GM21423 (cell line): ENCODE measurements around the gene MSH5.
"Not testable (repeated sequence)": the region's sequence is repeated elsewhere in the genome, so short reads cannot be mapped to it uniquely, and the experiment has no call there.

Source experiments
- ATAC-seq: cut with Tn5 transposase; IDR thresholded peaks from one replicate; pipeline ENCODE4 v1.9.1; 2021; ENCODE audit warnings: mild to moderate bottlenecking, moderate library complexity; ENCODE audit not compliant: unreplicated experiment

The MSH5 gene

DNA sequence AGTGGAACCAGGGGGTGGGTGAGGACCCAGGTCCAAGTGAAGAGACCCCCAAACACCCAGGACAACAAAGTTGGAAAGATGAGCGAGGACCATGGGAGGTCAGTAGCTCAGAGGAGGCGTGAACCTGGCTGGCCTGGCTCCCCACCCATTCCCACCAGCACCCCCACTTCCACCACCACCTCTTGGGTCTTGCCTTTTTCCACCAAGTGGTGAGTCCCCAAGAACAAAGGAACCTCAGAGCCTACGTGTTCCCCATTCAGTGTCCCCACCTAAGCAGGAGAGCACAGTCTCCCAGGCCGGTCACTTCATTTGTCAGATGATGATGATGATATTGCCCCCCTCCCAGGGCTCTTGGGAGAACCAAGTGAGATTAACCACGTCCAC, 37.9 kb downstream of the MSH5 start:
- ATAC-seq: no peak

DNA sequence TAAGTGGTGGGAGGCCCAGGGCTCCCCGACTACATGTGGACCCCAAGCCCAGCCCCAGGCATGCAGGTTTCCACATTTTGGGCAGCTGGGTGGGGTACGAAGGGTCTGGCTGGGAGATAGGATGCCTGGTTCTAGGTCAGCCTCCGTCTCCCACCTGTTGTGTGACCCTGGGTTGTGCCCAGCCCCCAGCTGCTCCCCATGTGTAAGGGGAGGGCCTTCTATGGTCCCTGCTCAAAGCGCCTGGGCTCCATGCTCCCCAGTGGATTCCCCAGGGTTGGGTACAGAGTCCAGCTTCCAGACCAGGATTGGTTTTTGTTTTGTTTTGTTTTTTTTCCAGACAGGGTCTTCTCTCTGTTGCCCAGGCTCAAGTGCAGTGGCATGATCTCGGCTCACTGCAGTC, 38.4 kb downstream of the MSH5 start:
- no peak for ATAC-seq

DNA sequence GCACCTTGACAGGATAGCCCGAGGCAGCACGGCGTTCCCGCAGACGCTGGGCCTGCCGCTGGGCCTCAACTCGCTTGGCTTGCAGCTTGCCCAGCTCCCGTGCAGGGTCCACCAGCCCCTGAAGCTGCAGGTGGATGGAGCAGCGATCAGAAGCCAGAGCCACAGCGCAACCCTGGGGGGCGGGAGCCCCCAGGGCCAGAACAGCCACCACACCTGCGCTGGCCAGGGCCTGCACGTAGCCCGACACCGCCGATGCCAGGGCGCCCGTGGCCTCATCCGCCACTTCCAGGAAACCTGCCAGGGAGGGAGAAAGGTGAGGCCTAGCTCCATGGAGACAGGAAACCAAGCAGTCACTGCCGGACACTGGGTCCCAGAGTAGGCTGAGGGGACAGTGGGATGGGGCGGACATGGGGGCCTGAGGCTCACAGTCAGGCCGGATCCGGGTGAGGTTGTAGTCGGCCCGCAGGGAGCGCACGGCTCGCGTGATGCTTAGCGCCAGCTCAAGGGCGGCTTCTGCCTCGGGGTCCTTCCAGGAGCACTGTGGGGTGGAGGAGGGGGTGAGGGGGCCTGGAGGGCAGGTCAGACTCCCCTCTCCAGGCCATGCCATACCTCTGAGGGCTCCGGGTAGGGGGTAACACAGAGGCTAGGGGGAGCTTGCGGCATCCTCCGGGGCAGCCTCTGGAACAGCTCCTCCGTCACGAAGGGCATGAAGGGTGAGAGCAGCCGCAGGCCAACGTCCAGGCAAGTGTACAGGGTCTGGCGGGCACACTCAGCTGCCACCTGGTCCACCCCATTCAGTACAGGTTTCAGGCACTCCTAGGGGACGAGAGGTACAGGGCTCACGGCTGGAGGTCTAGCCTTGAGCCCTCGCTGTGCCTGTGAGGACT, 39.4 kb downstream of the MSH5 start:
- no peak for ATAC-seq

DNA sequence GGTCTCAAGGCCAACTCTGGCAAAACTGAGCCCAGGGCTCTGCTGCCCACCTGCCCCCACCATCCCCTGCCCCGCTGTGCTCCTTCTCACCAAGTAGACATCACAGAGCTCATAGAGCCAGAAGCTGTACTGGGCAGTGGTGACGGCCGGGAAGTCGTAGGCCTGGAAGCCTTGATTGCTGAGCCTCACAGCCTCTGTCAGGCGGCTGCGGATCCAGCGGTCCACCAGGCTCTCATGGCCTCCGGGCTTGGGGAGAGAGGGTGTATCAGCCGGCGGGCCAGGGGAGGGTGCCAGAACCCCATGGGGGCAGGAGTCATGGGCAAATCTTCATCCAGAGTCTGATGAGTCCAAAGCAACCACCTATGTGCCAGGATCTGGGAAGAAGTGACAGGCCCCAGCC, 40.1 kb downstream of the MSH5 start:
- no peak for ATAC-seq

DNA sequence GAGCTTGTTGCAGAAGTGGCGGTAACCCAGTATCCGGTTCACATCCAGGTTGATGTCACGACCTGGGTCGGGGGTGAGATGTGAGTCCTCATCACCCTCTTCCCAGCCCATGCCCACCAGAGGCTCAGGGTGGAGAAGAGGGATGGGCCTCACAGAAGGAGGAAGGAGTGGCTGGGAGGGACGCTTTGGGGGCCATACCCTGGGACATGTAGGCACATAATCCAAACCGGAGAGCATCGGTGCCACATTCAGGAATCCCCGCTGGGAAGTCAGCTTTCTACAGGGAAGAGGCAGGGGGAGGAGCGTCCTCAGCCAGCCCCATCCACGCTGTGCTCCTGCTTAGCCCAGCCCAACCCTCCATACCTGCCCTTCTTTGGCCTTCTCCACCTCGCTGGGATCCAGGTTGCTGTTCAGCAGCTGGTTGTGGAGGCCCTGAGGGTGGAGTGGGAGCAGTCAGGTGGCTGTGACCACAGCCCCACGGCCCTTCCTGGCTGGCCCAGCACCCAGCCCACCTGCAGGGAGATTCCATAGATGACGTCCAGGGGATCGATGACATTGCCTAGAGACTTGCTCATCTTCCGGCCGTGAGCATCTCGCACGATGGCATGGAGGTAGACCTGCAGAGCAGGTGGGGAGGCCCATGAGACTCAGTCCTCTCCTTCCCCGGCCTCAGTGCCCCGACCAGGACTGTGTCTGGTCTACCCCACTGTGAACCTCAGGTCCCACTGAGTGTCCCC, 40.9 kb downstream of the MSH5 start:
- no peak for ATAC-seq

DNA sequence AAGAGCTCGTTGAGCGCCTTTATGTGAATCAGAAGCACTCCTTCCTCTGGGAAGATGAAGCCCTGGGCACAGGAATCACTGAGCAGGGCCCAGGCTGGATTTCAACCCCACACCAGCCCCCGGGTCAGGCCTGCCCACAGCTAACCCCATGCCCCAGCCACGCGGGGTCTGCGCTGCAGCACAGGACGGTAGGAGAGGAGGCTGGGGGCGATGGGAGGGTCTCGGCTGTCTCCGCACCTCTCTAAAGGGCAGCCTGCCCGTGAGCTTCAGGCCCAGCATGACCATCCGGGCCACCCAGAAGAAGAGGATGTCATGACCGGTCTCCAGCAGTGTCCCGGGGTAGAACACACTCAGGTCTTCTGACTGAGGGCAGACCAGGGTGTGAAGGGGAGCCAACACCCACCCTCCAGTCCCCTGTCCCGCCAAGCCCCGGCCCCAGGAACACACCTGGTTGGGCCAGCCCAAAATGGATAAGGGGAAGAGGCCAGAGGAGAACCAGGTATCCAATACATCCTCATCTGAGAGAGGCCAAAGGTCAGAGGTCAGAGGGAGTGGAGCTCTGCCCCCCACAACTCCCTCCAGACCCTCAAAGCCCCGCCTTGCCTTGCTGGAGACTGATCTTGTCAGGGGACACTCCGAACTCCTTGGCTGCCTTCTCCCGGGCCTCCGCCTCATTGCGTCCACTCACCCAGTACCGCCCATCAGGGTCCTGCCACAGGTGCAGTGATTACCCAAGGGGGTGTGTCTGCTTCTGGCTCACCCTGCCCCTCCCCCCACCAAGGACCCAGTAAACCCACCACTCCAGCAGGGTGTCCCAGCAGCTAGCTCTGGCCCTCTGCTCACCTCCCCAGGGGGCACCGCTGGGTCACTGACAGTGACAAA, 41.7 kb downstream of the MSH5 start:
- ATAC-seq: no peak

DNA sequence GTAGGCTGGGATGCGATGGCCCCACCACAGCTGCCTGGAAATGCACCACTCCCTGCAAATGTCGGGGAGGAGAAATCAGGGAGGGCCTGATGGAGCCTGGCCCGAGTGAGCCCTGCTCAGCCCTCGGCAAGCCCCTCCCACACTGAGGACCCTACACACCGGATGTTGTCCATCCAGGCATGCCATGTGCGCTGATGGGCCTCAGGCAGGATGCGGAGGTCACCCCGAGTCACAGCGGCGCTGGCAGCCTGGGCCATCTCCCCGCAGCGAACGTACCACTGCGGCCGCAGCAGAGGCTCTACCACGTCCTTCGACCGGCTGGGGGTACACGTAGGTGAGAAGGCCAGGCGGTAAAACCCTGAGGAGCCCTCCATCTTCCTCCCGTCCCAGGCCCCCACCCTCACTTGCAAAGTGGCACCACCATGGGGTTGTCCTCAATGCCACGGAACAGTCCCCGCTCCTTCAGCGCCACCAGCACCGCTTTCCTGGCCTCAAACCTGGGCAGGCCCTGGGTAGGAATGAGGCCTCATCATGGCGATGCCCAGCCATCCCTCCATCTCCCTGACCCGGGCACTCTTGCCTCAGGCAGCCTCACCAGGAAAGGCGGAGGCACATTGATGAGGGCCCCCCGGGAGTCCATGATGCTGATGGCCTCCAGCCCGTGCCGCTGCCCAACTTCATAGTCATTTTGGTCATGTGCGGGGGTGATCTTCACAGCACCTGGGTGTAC, 42.5 kb downstream of the MSH5 start:
- ATAC-seq: no peak

DNA sequence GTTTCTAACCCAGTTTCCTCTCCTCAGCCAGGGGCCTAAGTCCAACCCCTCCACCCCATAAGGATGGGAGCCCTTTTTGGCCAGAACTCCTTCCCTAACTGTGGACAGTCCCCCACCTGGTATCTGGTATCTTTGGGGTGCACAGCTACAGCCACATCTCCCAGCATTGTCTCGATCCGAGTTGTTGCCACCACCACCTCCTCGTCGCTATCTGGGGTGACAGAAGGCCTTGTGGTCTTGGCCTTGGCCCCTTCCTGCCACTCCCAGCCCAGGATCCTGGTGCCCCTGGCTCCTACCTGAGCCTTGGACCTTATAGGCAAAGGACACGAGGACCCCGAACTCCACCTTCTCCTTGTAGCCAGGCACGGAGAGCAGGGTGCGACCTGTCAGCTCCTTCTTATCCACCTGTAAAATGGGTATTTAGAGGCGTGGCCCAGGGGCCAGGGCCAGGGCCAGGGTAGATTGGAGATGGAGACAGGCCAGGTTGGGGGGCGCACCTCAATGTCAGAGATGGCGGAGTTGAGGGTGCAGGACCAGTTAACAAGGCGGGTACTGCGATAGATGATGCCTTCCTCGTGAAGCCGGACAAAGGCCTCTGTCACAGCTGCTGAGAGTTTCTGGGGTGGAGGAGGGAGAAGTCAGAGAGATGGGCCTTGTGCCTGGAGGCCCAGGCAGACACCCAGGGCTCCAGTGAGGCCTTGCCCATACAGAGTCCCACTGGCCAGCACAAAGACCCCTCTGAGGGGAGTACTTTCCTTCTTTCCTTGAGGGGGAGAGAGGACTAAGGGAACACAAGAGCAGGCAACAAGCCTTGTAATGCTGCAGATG, 44.5 kb downstream of the MSH5 start:
- no peak for ATAC-seq

DNA sequence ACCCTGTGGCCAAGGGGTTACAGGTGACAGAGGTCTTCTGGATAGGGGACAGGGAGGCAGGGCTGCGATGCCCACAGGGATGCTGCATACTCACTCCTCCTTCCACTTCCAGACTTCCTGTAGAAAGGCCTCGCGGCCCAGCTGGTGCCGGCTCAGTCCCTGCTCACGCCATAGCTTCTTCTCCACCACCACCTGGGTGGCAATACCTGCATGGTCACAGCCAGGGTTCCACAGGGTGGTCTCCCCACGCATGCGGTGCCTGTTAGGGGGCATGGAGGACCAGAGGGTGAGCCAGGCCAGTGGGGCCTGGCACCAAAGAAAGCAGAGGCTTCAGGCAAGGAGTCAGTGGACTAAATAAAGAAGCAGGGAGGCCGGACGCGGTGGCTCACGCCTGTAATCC, 45.7 kb downstream of the MSH5 start:
- no peak for ATAC-seq

DNA sequence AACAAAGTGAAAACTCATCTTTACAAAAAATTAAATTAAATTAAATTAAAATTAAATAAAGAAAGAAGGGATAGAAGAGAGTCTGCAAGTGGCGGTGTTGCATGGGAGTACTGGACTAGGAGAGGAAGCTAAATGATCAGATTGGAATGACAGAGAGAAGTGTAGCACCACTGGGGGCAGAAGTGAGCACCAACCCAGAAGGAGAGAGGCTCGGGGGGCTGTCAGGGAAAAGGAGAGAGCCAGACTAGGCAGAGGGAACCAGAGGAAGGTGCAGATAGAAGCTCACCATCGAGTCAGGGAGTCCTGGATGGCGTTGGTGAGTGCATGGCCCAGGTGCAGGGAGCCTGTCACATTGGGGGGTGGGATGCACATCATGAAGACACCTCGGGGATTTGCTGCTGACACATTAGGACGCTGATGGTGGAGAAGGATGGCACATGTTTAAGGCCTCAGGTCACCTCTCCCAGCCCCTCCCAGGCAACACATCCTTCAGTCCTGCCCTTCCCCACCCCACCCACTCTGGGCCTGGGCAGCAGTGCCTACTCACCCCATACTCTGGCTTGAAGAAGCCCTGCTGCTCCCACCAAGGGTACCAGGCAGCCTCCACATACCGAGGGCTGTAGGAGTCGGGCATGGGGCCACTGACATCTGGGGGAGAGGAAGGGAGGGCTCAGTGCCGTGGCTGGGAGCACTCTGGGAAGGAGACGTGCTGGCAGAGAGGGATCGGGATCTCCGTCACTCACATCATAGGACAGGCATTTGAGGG, 51.7 kb downstream of the MSH5 start:
- no peak for ATAC-seq

DNA sequence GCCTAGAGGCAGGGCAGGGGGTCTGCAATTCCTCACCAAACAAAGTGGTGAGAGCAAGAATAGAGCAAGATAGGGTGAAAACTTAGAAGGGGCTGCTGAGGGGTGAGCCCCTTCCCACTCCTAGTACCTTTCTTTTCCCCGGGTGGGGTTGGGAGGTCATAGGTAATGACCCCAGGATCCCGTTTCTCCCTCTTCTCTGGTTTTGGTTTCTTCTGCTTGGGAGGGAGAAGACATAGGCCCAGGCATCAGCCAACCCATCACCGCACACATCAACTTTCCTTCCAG, 52.2 kb downstream of the MSH5 start:
- no peak for ATAC-seq

DNA sequence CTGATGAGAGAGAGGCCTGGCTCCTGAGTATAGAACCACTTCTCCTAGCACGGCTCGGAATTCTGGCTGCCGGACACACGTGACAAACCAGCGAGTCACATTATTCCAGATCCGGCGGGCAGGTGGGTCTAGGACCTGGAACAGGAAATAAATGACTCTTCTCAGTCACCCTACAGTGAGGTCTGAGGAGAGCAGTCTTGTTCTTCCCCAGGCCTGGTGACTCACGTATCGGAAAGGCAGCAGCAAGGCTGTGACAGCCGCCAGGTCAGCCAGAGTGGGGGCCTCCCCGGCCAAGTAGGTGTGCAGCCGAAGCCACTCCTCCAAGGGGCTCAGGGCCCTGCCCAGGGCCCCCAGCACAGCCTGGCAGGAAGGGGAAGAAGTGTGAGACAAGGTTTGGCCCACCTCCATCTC, 53.0 kb downstream of the MSH5 start:
- no peak for ATAC-seq

DNA sequence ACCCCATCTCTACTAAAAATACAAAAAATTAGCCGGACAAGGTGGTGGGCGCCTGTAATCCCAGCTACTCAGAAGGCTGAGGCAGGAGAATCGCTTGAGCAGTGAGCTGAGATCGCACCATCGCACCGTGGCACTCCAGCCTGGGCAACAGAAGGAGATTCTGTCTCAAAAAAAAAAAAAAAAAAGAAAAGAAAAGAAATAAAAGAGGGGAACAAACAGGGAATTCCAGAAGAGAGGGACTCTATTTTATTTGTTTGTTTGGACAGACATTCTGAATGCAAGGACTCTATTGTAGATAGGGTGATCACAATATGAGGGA, 54.1 kb downstream of the MSH5 start:
- ATAC-seq: not testable (repeated sequence)

DNA sequence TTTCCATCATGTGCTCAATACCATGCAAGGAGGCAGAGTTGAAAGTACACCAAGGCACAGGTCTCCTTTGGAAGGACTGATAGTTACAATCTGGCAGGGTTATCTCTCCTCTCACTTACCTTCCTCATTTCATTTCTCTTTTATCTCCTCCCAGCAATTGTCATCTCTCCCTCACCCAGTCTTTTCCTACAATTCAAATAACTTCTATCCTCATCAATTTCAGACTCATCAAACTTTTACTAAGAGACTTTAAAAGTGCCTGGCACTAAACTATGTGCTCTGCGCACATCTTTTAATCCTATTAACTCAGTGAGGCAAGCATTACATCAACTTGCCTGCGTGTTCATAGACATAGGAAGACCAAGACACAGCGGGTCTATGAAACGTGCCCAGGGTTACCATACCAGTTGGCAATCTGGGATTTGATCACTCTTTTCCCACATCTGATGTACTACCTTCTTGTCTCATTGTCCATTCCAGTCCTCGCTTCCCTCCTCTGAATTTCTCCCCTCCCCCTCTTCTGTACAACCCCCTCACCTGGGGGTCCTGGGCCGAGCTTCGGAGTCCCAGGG, 54.6 kb downstream of the MSH5 start:
- ATAC-seq: no peak

DNA sequence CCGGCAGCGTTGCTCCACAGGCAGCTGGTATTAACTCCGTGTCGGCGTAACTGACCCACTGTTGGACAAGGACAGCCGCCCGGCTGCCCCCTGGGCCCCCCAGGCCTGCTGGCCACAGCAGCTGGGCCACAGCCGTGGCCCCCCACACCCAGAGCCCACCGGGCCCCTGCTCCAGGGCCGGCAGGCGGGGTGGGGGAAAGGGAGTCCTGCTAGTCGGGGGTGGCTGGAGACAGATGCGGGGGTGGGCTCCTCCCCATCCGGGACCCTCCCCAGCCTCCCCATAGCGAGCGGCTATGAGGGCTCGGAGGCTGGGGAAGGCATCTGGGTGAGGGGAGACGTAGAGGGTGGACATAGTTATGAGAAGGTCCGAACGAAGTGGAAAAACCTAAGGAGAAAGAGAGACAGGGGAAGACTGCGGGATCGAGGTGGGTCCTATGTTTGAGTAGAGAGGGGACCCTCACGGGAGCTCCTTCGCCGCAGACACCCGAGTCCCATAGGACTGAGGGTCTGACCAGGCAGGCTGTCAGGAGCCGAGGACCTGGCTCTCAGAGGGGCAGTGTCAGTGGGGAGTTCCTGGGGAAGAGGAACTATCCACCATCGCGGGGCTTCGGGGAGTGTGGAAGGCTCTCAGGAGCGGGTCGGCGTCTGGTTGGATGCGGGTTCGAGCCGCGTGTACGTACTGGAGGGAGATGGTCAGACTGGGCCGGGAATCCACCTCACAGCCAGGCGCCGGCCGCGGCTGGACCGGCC, 55.2 kb downstream of the MSH5 start:
- ATAC-seq: peak; percentile 20

DNA sequence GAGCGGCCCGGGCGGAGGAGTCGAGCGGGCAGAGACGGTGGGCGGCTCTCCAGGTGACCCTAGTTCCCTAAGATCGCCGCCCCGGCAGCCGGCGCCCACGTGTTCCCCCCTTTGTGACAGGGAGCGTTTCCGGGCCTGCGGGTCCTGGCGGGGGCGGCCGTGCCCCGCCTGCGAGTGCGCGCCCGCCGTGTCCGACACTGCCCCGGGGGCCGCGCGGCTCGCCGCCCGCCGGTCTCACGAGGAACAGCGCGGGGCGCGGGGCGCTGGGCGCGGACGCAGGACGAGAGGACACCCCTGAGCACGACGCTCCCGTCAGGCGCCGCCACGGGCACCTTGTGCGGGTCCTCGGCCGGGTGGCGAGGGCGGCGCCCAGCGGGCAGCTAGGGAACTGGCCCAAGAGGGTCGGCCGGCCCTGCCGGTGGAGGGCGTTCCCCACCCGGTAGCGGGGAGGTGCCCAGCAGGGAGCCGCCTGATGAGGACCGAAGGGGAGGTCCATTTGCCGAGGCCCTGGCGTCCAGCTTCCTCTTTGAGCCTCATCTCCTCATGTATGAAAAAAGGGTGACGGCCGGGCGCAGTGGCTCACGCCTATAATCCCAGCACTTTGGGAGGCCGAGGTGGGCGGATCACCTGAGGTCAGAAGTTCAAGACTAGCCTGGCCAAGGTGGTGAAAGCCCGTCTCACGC, 56.0 kb downstream of the MSH5 start, which contains the start of gene VARS1:
VARS1 (minus strand) TSS at position 137 of the 683 bp plus-strand sequence. CDS start 535 bp downstream, outside the sequence.
- ATAC-seq: peak; percentile 72

DNA sequence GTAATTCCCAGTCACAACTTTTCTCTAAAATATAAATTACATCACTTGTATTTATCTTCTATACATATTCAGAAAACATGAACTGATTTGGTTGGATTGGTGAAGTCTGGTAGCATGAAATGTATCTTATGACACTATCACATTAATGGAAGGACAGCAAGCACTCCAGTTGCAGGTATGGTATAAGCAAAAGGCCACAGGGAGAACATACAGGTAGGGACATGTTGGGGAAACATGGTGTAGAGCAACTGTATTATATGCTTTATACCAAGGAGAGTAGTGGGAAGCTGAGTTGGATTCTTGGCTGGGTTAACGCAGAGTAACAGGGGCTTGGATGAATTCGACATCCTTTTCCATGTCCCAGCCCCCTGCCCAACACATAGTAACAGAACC, 57.2 kb downstream of the MSH5 start:
- ATAC-seq: no peak

DNA sequence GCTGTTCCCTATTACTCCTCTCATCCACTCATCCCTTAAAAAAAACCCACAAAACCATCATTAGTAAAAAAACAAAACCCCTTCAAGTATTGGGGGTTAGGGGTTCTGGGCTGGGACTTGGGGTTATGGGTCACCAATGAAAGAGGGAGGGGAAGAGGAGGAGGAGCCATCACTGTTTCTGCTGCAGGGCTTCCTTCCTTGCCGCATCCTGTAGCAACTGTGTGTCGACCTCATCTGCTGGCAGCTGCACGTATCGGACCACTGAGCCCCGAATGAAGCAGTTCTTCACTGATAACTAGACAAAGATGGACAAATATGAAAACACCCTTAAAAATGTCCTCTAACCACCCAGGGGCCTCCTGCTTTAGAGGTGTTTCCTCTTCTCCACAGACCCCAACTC, 57.8 kb downstream of the MSH5 start:
- ATAC-seq: no peak
